Thyroid gland (tissue), 4 donors: ENCODE data around the gene FAM53B. TPM values are rescaled to one million over a fixed set of nuclear protein-coding genes. Genes with fewer than 3 reads are reported as not detected.

Source experiments
- DNase-seq, 2 donors: peaks; one replicate each; pipeline ENCODE4 v3.0.0-alpha.2; 2019
- H3K27ac ChIP-seq, 3 donors: fragments of 200-600 bp; sonication (generic); 1 replicate in 2 of 3; 2 replicates in 1 of 3; pipeline ENCODE4 v1.5.1; 2016 to 2019; ENCODE audit warnings: mild to moderate bottlenecking in 1 of 3, moderate library complexity in 1 of 3
- H3K27me3 ChIP-seq: fragments of 200-600 bp; sonication (generic); one replicate; pipeline ENCODE4 v1.5.1; 2019
- H3K36me3 ChIP-seq, 2 donors: fragments of 200-600 bp; sonication (generic); one replicate each; pipeline ENCODE4 v1.5.1; 2016 to 2019
- H3K4me1 ChIP-seq, 2 donors: fragments of 200-600 bp; sonication (generic); one replicate each; pipeline ENCODE4 v1.5.1; 2017 to 2019
- H3K4me3 ChIP-seq, 3 donors: fragments of 200-600 bp; sonication (generic); replicated peaks in 1 of 3; 1 replicate in 2 of 3; 2 replicates in 1 of 3; pipeline ENCODE4 v1.5.1; 2016; ENCODE audit warnings: mild to moderate bottlenecking in 1 of 3
- H3K9me3 ChIP-seq: fragments of 200-600 bp; sonication (generic); one replicate; pipeline ENCODE4 v1.5.1; 2017
- CTCF ChIP-seq, 6 experiments: fragments of 200-600 bp in 3 of 6; fragments of 450-650 bp in 3 of 6; sonication (generic) in 3 of 6; IDR thresholded peaks; one replicate each; pipeline ENCODE4 v1.5.1; 2016 to 2019; ENCODE audit warnings: antibody characterized with exemption in 6 of 6, mild to moderate bottlenecking in 2 of 6, inconsistent platforms in 1 of 6, moderate library complexity in 1 of 6
- POLR2A ChIP-seq, 2 donors: fragments of 450-650 bp; IDR thresholded peaks; one replicate each; pipeline ENCODE4 v1.6.1; 2017; ENCODE audit warnings: antibody characterized with exemption in 2 of 2, mild to moderate bottlenecking in 2 of 2, moderate library complexity in 1 of 2
- WGBS, 2 donors: methylation state at CpG; one replicate each; pipeline ENCODE4 v1.1.5; 2017; 5-methylcytosine and 5-hydroxymethylcytosine counted together
- intact Hi-C: fragments of 100-400 bp; cut with DNase I; formaldehyde crosslinking; loops from one replicate; pipeline ENCODE4 v1.15.1; 2023
- total RNA-seq, 4 donors: library from RNA; depleted of rRNA; stranded (reverse); fragments of >200 nt; gene quantifications; one replicate each; pipeline ENCODE4 v1.2.3, GENCODE V29; 2016

FAM53B gene
- total RNA-seq, 4 donors from 2014 or later = 37.6 to 96.3 (median 80.4) TPM

GRCh38 chr10:124709861-124710260, 34.3 kb downstream of the FAM53B start:
- WGBS, 2 donors = 84% methylated on average over 10 of the region's 10 CpGs
- Histone ChIP-seq H3K9me3 (no peaks in the 10 kb centered on the region), H3K27me3 (no peaks in the 10 kb centered on the region), H3K27ac (peak overlapping the region; percentile 67 to 92 (median 91)), H3K4me1 (peaks cover 63 to 85% of the 10 kb centered on the region in 2 donors), H3K36me3 (no peaks in the 10 kb centered on the region), H3K4me3 (no peak overlapping the region)
- no peak for DNase-seq
- no peak for TF ChIP-seq CTCF (IDR thresholded peaks at IDR 0.05)
- TF ChIP-seq POLR2A (IDR thresholded peaks at IDR 0.05) = no peak
- intact Hi-C loops = no loop called here

GRCh38 chr10:124708922-124709520, 35.2 kb downstream of the FAM53B start:
- Histone ChIP-seq H3K27me3 (no peaks in the 10 kb centered on the region), H3K9me3 (no peaks in the 10 kb centered on the region), H3K4me3 (no peak overlapping the region), H3K4me1 (peaks cover 69 to 87% of the 10 kb centered on the region in 2 donors), H3K27ac (peak overlapping the region; percentile 67 to 92 (median 91)), H3K36me3 (no peaks in the 10 kb centered on the region)
- 78 to 91% methylated on average over 9 of the region's 11 CpGs for WGBS, 2 donors
- no peak for TF ChIP-seq POLR2A (IDR thresholded peaks at IDR 0.05)
- no peak for TF ChIP-seq CTCF (IDR thresholded peaks at IDR 0.05)
- no peak for DNase-seq
- intact Hi-C loops = no loop called here

- no peak overlapping the region for H3K4me3 ChIP-seq
- H3K36me3 ChIP-seq = no peaks in the 10 kb centered on the region
- intact Hi-C loops = no loop called here
- H3K9me3 ChIP-seq = no peaks in the 10 kb centered on the region
- TF ChIP-seq CTCF (IDR thresholded peaks at IDR 0.05) (no peak), POLR2A (IDR thresholded peaks at IDR 0.05) (no peak)
- peak overlapping the region; percentile 50 to 92 (median 91) for H3K27ac ChIP-seq
- WGBS, 2 donors = 50% methylated on average over 9 of the region's 9 CpGs
- peaks cover 74 to 87% of the 10 kb centered on the region in 2 donors for H3K4me1 ChIP-seq
- H3K27me3 ChIP-seq = no peaks in the 10 kb centered on the region
- no peak for DNase-seq
These were observed 35.9 kb downstream of the FAM53B start for GRCh38 chr10:124708246-124708779.

GRCh38 chr10:124707551-124707950, 36.6 kb downstream of the FAM53B start:
- intact Hi-C loops = no loop called here
- WGBS, 2 donors = 86 to 94% methylated on average over 8 of the region's 8 CpGs
- no peak for TF ChIP-seq POLR2A (IDR thresholded peaks at IDR 0.05)
- no peak for TF ChIP-seq CTCF (IDR thresholded peaks at IDR 0.05)
- H3K36me3 ChIP-seq = no peaks in the 10 kb centered on the region
- H3K27ac ChIP-seq = peak overlapping the region in 2 of 3 donors; percentile 91 to 92
- DNase-seq = no peak
- H3K4me3 ChIP-seq = no peak overlapping the region
- no peaks in the 10 kb centered on the region for H3K27me3 ChIP-seq
- no peaks in the 10 kb centered on the region for H3K9me3 ChIP-seq
- peaks cover 77 to 88% of the 10 kb centered on the region in 2 donors for H3K4me1 ChIP-seq

GRCh38 chr10:124707144-124707467, 37.1 kb downstream of the FAM53B start:
- intact Hi-C loops = no loop called here
- Histone ChIP-seq H3K36me3 (no peaks in the 10 kb centered on the region), H3K4me1 (peaks cover 82 to 93% of the 10 kb centered on the region in 2 donors), H3K27ac (peak overlapping the region; percentile 0 to 92 (median 91)), H3K27me3 (no peaks in the 10 kb centered on the region), H3K4me3 (no peak overlapping the region), H3K9me3 (no peaks in the 10 kb centered on the region)
- TF ChIP-seq POLR2A (IDR thresholded peaks at IDR 0.05) = no peak
- TF ChIP-seq CTCF (IDR thresholded peaks at IDR 0.05) = no peak
- 60 to 65% methylated on average over 2 to 3 of the region's 3 CpGs for WGBS, 2 donors
- DNase-seq = no peak
